Retinal pigment epithelial cell (primary cell): ENCODE results near the gene GRK5.

Experiments used
- DNase-seq: peaks from one replicate; pipeline ENCODE4 v3.0.0-alpha.2; 2010; ENCODE audit warnings: low read depth
- H3K4me3 ChIP-seq: 2 replicates; pipeline ENCODE4 v1.5.1; 2011; ENCODE audit warnings: mild to moderate bottlenecking, low read length, control low read depth, moderate library complexity
- CTCF ChIP-seq: conservative IDR thresholded peaks from 2 replicates; pipeline ENCODE4 v1.5.1; 2011; ENCODE audit warnings: low read depth, low read length, control low read depth, inconsistent platforms

The GRK5 gene

GRCh38 chr10:119242186-119242585 is 34.8 kb downstream of the GRK5 start:
- H3K4me3 ChIP-seq, result no peak overlapping the region
- no peak for TF ChIP-seq CTCF
- no peak for DNase-seq

- no peak for DNase-seq
- H3K4me3 ChIP-seq, result no peak overlapping the region
- no peak for TF ChIP-seq CTCF
Observed at GRCh38 chr10:119243488-119243887, 36.1 kb downstream of the GRK5 start.

- no peak overlapping the region for H3K4me3 ChIP-seq
- DNase-seq, result no peak
- TF ChIP-seq CTCF, result no peak
Observed at GRCh38 chr10:119243967-119244366, 36.6 kb downstream of the GRK5 start.

GRCh38 chr10:119245272-119245671 is 37.9 kb downstream of the GRK5 start:
- no peak for DNase-seq
- no peak for TF ChIP-seq CTCF
- no peak overlapping the region for H3K4me3 ChIP-seq

- no peak for DNase-seq
- TF ChIP-seq CTCF, result no peak
- H3K4me3 ChIP-seq, result no peak overlapping the region
Observed at GRCh38 chr10:119246862-119247549, 39.6 kb downstream of the GRK5 start.

GRCh38 chr10:119247550-119247894 is 40.2 kb downstream of the GRK5 start:
- H3K4me3 ChIP-seq, result no peak overlapping the region
- no peak for DNase-seq
- no peak for TF ChIP-seq CTCF

- no peak overlapping the region for H3K4me3 ChIP-seq
- no peak for DNase-seq
- no peak for TF ChIP-seq CTCF
Observed at GRCh38 chr10:119248184-119248583, 40.8 kb downstream of the GRK5 start.
